Heart right ventricle (tissue), 16 donors: ENCODE results near the gene WDR43. TPM values are rescaled to one million over a fixed set of nuclear protein-coding genes. Genes with fewer than 3 reads are reported as not detected.

Source experiments
- ATAC-seq, 8 donors: fragments of 200-7000 bp; cut with Tn5 transposase; one replicate each; pipeline ENCODE4 v1.9.1; 2020; ENCODE audit warnings: mild to moderate bottlenecking in 8 of 8, moderate library complexity in 8 of 8, moderate number of reproducible peaks in 1 of 8
- DNase-seq, 2 donors: peaks; one replicate each; pipeline ENCODE4 v3.0.0-alpha.2; 2020
- H3K27ac ChIP-seq, 10 donors: fragments of 200-600 bp; sonication (generic) in 2 of 10; one replicate each; pipeline versions ENCODE4 v1.5.0 to v1.8.0; 2020 to 2022; ENCODE audit warnings: mild to moderate bottlenecking in 3 of 10
- H3K27me3 ChIP-seq, 7 donors: fragments of 200-600 bp; one replicate each; pipeline ENCODE4 v1.8.0; 2021 to 2022; ENCODE audit warnings: mild to moderate bottlenecking in 2 of 7
- H3K36me3 ChIP-seq, 9 donors: fragments of 200-600 bp; sonication (generic) in 1 of 9; one replicate each; pipeline versions ENCODE4 v1.5.0 to v1.8.0; 2020 to 2022; ENCODE audit warnings: mild to moderate bottlenecking in 2 of 9
- H3K4me1 ChIP-seq, 9 donors: fragments of 200-600 bp; sonication (generic) in 1 of 9; one replicate each; pipeline versions ENCODE4 v1.5.0 to v1.8.0; 2020 to 2022; ENCODE audit warnings: mild to moderate bottlenecking in 4 of 9
- H3K4me3 ChIP-seq, 10 donors: fragments of 200-600 bp; sonication (generic) in 2 of 10; one replicate each; pipeline versions ENCODE4 v1.5.0 to v1.8.0; 2020 to 2022; ENCODE audit warnings: mild to moderate bottlenecking in 7 of 10, moderate library complexity in 2 of 10
- H3K9me3 ChIP-seq, 11 donors: fragments of 200-600 bp in 10 of 11; sonication (generic) in 2 of 11; one replicate each; pipeline versions ENCODE4 v1.5.0 to v1.8.0; 2013 to 2022; ENCODE audit warnings: mild to moderate bottlenecking in 2 of 11, control low read depth in 1 of 11, moderate library complexity in 1 of 11
- CTCF ChIP-seq, 9 donors: fragments of 200-600 bp; sonication (generic) in 2 of 9; IDR thresholded peaks; one replicate each; pipeline versions ENCODE4 v1.5.0 to v1.8.0; 2021 to 2022; ENCODE audit warnings: antibody characterized with exemption in 9 of 9, mild to moderate bottlenecking in 5 of 9, moderate library complexity in 1 of 9
- WGBS, 2 donors: extraction: QIAGEN DNeasy Blood & Tissue Kit; methylation state at CpG; one replicate each; pipeline ENCODE4 v1.1.7; 2013; ENCODE audit warnings: inconsistent platforms in 1 of 2; 5-methylcytosine and 5-hydroxymethylcytosine counted together
- intact Hi-C, 10 donors: fragments of 100-400 bp; cut with DNase I; formaldehyde crosslinking; loops; one replicate each; pipeline versions ENCODE4 v1.11.1 to v1.14.2; 2022
- polyA plus RNA-seq, 2 donors: library from polyadenylated mRNA; stranded (reverse); fragments of 200-250 nt; gene quantifications; one replicate each; pipeline ENCODE4 v1.2.3, GENCODE V29; 2013
- total RNA-seq, 10 donors: library from RNA; stranded (reverse); fragmentation: NEBNext Ultra II Directional in 3 of 10; extraction: Animal tissue kit (Norgen Biotek cat#: 25700) in 3 of 10; gene quantifications; one replicate each; pipeline versions ENCODE4 v1.2.1 to v1.2.4, GENCODE V29; 2021 to 2023
- donor health status: Arrhythmogenic right ventricular cardiomyopathy.
- donor health status: ischemic (EF 13 %, LVEDD 7.1; RV severe dilation, severe dysfunction).
- donor health status: healthy with polysubstance abuse.
- donor health status: DM: no; HTN: yes; CAD: no.
- donor health status: DM: no; HTN: no; CAD: no.
- donor health status: ischemic (EF 25% LVEDD 6.9; RV normal size, moderate dysfunction).
- donor health status: ischemic (EF 25% LVEDD 5.7; RV mildly dilated, moderate dysfunction).
- donor health status: healthy.
- donor health status: DM: yes; HTN: yes; CAD: no.
- donor health status: Ischemic cardiomyopathy.
- donor health status: ischemic (EF 35%, LVEDD 5.7; RV mildly dilated, moderate dysfunction).
- donor health status: nonischemic (EF 11% LVEDD 7.7; RV severe dilation, severe dysfunction).
- donor health status: DM: yes; HTN: yes; CAD: no.
- donor health status: PGD.
- donor health status: ischemic (EF 29% LVEDD 5.4; RV normal size, mild dysfunction).
- donor health status: nonischemic (EF 23%, LVEDD 6.1; RV moderate dilation, normal function).

The WDR43 gene
- total and polyA plus RNA-seq, 12 donors = 5.9 to 42.1 (median 22.3) TPM

- Histone ChIP-seq H3K4me1 (peaks cover 0 to 40% (median 0%) of the 10 kb centered on the region in 9 donors), H3K27me3 (no peaks in the 10 kb centered on the region), H3K36me3 (peaks cover 0 to 26% (median 16%) of the 10 kb centered on the region in 9 donors), H3K9me3 (peaks cover 0 to 9% (median 0%) of the 10 kb centered on the region in 11 donors), H3K27ac (peak overlapping the region in 2 of 10 donors; percentile 18 to 65), H3K4me3 (no peak overlapping the region)
- DNase-seq = no peak
- TF ChIP-seq CTCF (IDR thresholded peaks at IDR 0.05) = no peak
- peak in 4 of 8 donors; percentile 57 to 87 (median 70) for ATAC-seq
- intact Hi-C loops = loop anchor here in 4 of 10 donors (10.0 kb wide), 4 partner anchors 127 to 1123 kb away; no protein-coding TSS in a partner anchor
- 73 to 83% methylated on average over 13 of the region's 13 CpGs for WGBS, 2 donors
Measured at GRCh38 chr2:28951910-28952835, 57.7 kb downstream of the WDR43 start.

GRCh38 chr2:28952836-28953211 lies 58.4 kb downstream of the WDR43 start:
- ATAC-seq = peak in 4 of 8 donors; percentile 4 to 46 (median 39)
- Histone ChIP-seq H3K4me1 (peaks cover 0 to 40% (median 0%) of the 10 kb centered on the region in 9 donors), H3K4me3 (no peak overlapping the region), H3K27me3 (peaks cover 0 to 3% (median 0%) of the 10 kb centered on the region in 7 donors), H3K27ac (peak overlapping the region in 1 of 10 donors; percentile 65), H3K9me3 (peaks cover 0 to 9% (median 0%) of the 10 kb centered on the region in 11 donors), H3K36me3 (peaks cover 0 to 20% (median 13%) of the 10 kb centered on the region in 9 donors)
- intact Hi-C loops = loop anchor here in 4 of 10 donors (10.0 kb wide), 4 partner anchors 128 to 1122 kb away; no protein-coding TSS in a partner anchor
- peak in 3 of 9 donors; percentile 7 to 12 (median 8) for TF ChIP-seq CTCF (IDR thresholded peaks at IDR 0.05)
- WGBS, 2 donors = 38 to 44% methylated on average over 6 of the region's 6 CpGs
- no peak for DNase-seq

GRCh38 chr2:28955467-28955866 lies 61.0 kb downstream of the WDR43 start:
- WGBS, 2 donors = 42 to 54% methylated on average over 5 of the region's 5 CpGs
- intact Hi-C loops = loop anchor here in 7 of 10 donors (5.0 to 10.0 kb wide), 8 partner anchors 57 to 1119 kb away; no protein-coding TSS in a partner anchor
- peaks cover 0 to 6% (median 0%) of the 10 kb centered on the region in 7 donors for H3K27me3 ChIP-seq

More at GRCh38 chr2:28955467-28955866, 61.0 kb downstream of the WDR43 start:
- ATAC-seq (no peak), DNase-seq (no peak)
- H3K9me3 ChIP-seq = no peaks in the 10 kb centered on the region
- peaks cover 0 to 40% (median 5%) of the 10 kb centered on the region in 9 donors for H3K4me1 ChIP-seq
- H3K27ac ChIP-seq = no peak overlapping the region
- no peak for TF ChIP-seq CTCF (IDR thresholded peaks at IDR 0.05)
- H3K4me3 ChIP-seq = no peak overlapping the region
- H3K36me3 ChIP-seq = no peaks in the 10 kb centered on the region
